Measurements from ENCODE around the gene NIPAL4.

DNA sequence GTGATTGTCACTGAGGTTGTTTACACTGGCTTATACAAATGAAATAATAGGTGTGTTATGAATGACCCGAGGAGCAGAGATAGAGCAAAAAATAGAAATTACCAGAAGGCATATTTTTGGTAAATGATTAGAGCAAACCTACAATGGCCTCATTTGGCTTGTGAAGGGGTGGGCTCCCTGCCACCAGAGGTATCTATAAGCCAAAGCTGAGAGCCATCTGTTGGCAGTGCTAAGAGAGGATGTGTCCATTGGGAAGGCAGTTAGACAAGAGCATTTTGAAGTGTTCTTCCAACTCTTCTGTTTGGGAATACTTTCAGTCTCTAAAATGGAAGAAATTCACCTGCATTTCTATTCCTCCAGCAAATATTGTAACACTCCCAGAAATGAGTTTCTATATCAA, 10.6 kb downstream of the NIPAL4 start:
- TF ChIP-seq, protein P1, sequence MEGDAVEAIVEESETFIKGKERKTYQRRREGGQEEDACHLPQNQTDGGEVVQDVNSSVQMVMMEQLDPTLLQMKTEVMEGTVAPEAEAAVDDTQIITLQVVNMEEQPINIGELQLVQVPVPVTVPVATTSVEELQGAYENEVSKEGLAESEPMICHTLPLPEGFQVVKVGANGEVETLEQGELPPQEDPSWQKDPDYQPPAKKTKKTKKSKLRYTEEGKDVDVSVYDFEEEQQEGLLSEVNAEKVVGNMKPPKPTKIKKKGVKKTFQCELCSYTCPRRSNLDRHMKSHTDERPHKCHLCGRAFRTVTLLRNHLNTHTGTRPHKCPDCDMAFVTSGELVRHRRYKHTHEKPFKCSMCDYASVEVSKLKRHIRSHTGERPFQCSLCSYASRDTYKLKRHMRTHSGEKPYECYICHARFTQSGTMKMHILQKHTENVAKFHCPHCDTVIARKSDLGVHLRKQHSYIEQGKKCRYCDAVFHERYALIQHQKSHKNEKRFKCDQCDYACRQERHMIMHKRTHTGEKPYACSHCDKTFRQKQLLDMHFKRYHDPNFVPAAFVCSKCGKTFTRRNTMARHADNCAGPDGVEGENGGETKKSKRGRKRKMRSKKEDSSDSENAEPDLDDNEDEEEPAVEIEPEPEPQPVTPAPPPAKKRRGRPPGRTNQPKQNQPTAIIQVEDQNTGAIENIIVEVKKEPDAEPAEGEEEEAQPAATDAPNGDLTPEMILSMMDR (conservative IDR thresholded peaks at IDR 0.05), result no peak
- TF ChIP-seq ZFX (IDR thresholded peaks at IDR 0.05), result no peak
